GM12865 (cell line): Measurements from ENCODE around the gene SLC28A2.
"Not testable (repeated sequence)": the region's sequence is repeated elsewhere in the genome, so short reads cannot be mapped to it uniquely, and the experiment has no call there.

ENCODE experiments used
- DNase-seq: peaks from one replicate; pipeline ENCODE4 v3.0.0; 2010; ENCODE audit warnings: low read depth
- H3K4me3 ChIP-seq: 2 replicates; pipeline ENCODE4 v1.5.1; 2011; ENCODE audit warnings: mild to moderate bottlenecking, low read depth, low read length, control low read depth
- CTCF ChIP-seq: IDR thresholded peaks from 2 replicates; pipeline ENCODE4 v1.5.1; 2011; ENCODE audit warnings: low read length, control low read depth, low read depth, inconsistent platforms; ENCODE audit not compliant: insufficient read depth; ENCODE audit errors: missing control alignments

The SLC28A2 gene

GRCh38 chr15:45279024-45279698 is 27.1 kb downstream of the SLC28A2 start:
- peak overlapping the region; percentile 73 for H3K4me3 ChIP-seq
- TF ChIP-seq CTCF, result no peak
- DNase-seq, result peak; percentile 97

- DNase-seq, result no peak
- no peak for TF ChIP-seq CTCF
- H3K4me3 ChIP-seq, result no peak overlapping the region
These were observed 33.4 kb downstream of the SLC28A2 start for GRCh38 chr15:45285413-45285812.

GRCh38 chr15:45287390-45287956 is 35.4 kb downstream of the SLC28A2 start:
- DNase-seq, result no peak
- no peak for TF ChIP-seq CTCF
- H3K4me3 ChIP-seq, result no peak overlapping the region

GRCh38 chr15:45288947-45289346 is 36.9 kb downstream of the SLC28A2 start:
- no peak for DNase-seq
- TF ChIP-seq CTCF, result no peak
- H3K4me3 ChIP-seq, result no peak overlapping the region

- no peak overlapping the region for H3K4me3 ChIP-seq
- no peak for DNase-seq
- no peak for TF ChIP-seq CTCF
These were observed 40.0 kb downstream of the SLC28A2 start for GRCh38 chr15:45291822-45292582.

- not testable (repeated sequence) for DNase-seq
These were observed 41.3 kb downstream of the SLC28A2 start for GRCh38 chr15:45293326-45293725.

GRCh38 chr15:45298964-45299378 is 46.9 kb downstream of the SLC28A2 start:
- H3K4me3 ChIP-seq, DNase-seq: not testable (repeated sequence)

More at GRCh38 chr15:45293326-45293725, 41.3 kb downstream of the SLC28A2 start:
- H3K4me3 ChIP-seq, result not testable (repeated sequence)
